Muscle of leg (tissue), 11 donors: ENCODE measurements around the gene ABCG1. TPM values are rescaled to one million over a fixed set of nuclear protein-coding genes. Genes with fewer than 3 reads are reported as not detected.

Experiments
- DNase-seq: peaks from one replicate; pipeline ENCODE4 v3.0.0; 2013
- H3K27ac ChIP-seq: one replicate; pipeline ENCODE4 v1.5.1; 2013; ENCODE audit warnings: mild to moderate bottlenecking, low read length, control low read depth
- H3K27me3 ChIP-seq: one replicate; pipeline ENCODE4 v1.6.1; 2013; ENCODE audit warnings: low read length; ENCODE audit not compliant: control insufficient read depth, insufficient read depth
- H3K36me3 ChIP-seq: one replicate; pipeline ENCODE4 v1.6.1; 2013; ENCODE audit warnings: low read length; ENCODE audit not compliant: control insufficient read depth, insufficient read depth
- H3K4me1 ChIP-seq: one replicate; pipeline ENCODE4 v1.6.1; 2013; ENCODE audit warnings: low read length; ENCODE audit not compliant: control insufficient read depth, insufficient read depth
- H3K4me3 ChIP-seq: one replicate; pipeline ENCODE4 v1.5.1; 2013; ENCODE audit warnings: low read length, control low read depth
- H3K9me3 ChIP-seq: replicated peaks from 2 replicates; pipeline ENCODE4 v1.6.1; 2013; ENCODE audit warnings: low read depth, low read length; ENCODE audit not compliant: control insufficient read depth
- WGBS: methylation state at CpG from one replicate; pipeline ENCODE4 v1.1.5; 2013; ENCODE audit warnings: missing lambda C conversion rate; ENCODE audit not compliant: insufficient coverage; 5-methylcytosine and 5-hydroxymethylcytosine counted together
- polyA plus RNA-seq, 8 donors: library from polyadenylated mRNA; unstranded; fragments of 120-200 nt; gene quantifications; one replicate each; pipeline versions ENCODE4 v1.2.1 to v1.2.3, GENCODE V29; 2013; ENCODE audit warnings: inconsistent platforms in 1 of 8, low replicate concordance in 1 of 8; ENCODE audit not compliant: insufficient read length in 8 of 8, insufficient read depth in 1 of 8
- total RNA-seq: library from RNA; stranded (reverse); fragments of 120-200 nt; gene quantifications from one replicate; pipeline ENCODE4 v1.2.4, GENCODE V29; 2013

The ABCG1 gene
- total and polyA plus RNA-seq, 9 donors = 4.9 to 9.1 (median 8.1) TPM

GRCh38 chr21:42233067-42233961 lies 14.4 kb downstream of the ABCG1 start:
- WGBS = 18% methylated on average over 9 of the region's 14 CpGs
- H3K4me1 ChIP-seq = peaks cover 77% of the 10 kb centered on the region
- no peaks in the 10 kb centered on the region for H3K9me3 ChIP-seq
- H3K27ac ChIP-seq = peak overlapping the region; percentile 90
- no peaks in the 10 kb centered on the region for H3K36me3 ChIP-seq
- DNase-seq = peak; percentile 77
- no peak overlapping the region for H3K4me3 ChIP-seq
- H3K27me3 ChIP-seq = no peaks in the 10 kb centered on the region

GRCh38 chr21:42234041-42234440 lies 15.1 kb downstream of the ABCG1 start:
- WGBS = 38% methylated on average over 4 of the region's 8 CpGs
- Histone ChIP-seq H3K36me3 (no peaks in the 10 kb centered on the region), H3K9me3 (no peaks in the 10 kb centered on the region), H3K4me1 (peaks cover 70% of the 10 kb centered on the region), H3K4me3 (peak overlapping the region; percentile 31), H3K27me3 (no peaks in the 10 kb centered on the region), H3K27ac (peak overlapping the region; percentile 90)
- no peak for DNase-seq

DNA sequence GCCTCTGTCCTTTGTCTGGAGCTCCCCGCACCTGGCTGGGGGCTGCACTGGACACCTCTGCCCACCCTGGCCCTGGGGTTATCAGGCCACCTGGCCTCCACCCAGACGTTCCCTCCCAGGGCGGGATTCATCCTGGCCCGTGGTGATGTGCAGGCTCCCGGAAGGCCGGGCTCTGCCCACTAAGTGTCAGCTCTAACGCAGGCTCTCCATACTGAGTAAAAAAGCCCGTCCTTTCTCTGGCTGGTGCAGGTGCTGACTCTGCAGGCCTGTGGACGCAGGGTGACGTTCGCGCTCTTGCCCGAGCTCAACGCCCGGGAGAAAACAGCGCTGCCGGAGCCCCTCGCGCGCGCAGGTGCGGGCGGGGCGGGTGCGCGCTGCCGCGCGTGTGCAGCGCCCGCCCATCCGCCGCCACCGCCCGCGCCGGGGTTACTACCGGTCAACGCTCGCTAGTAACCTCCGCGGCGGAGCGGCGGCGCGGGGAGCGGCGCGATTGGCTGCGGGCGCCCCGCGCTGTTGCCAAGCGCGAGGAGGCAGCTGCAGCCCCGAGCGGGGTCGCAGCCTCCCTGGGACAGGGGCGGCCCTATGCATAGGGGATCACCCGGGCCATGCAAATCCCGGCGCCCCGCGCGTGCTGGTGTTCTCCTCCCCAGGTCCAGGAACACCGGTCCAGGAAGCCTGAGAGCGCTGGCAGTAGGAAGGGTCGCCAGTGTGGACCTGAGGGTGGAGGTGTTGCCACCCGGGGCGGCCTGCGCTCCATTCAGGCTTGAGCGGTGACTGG lies 15.7 kb downstream of the ABCG1 start:
- peak overlapping the region; percentile 49 for H3K4me3 ChIP-seq
- H3K27me3 ChIP-seq = no peaks in the 10 kb centered on the region
- H3K27ac ChIP-seq = peak overlapping the region; percentile 90
- peaks cover 70% of the 10 kb centered on the region for H3K4me1 ChIP-seq
- peak; percentile 78 for DNase-seq
- no peaks in the 10 kb centered on the region for H3K9me3 ChIP-seq
- H3K36me3 ChIP-seq = no peaks in the 10 kb centered on the region
- 2% methylated on average over 73 of the region's 73 CpGs for WGBS

- Histone ChIP-seq H3K36me3 (no peaks in the 10 kb centered on the region), H3K4me3 (no peak overlapping the region), H3K9me3 (no peaks in the 10 kb centered on the region), H3K27ac (peak overlapping the region; percentile 52), H3K27me3 (no peaks in the 10 kb centered on the region), H3K4me1 (peaks cover 69% of the 10 kb centered on the region)
- no peak for DNase-seq
- 71% methylated on average over 6 of the region's 9 CpGs for WGBS
Observed at GRCh38 chr21:42235593-42235992, 16.7 kb downstream of the ABCG1 start.

DNA sequence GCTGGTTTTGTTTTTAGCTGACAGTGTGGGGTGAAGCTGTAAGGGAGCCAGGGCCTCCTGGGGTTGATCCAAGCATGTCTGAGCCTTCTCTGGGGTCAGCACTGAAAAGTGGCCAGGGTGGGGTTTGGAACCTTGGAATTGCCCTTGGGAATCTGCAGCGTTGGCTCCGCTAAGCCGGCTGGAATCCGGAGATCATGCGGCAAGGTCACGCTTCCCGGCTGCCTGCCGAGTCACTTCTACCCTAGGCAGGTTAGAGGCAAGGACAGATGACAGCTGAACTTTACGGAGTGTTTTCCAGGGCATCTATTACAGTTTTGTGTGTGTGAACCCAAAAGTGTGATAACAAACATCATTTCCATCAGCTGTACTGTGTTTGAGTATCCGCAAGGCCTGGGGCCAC lies 17.1 kb downstream of the ABCG1 start:
- Histone ChIP-seq H3K36me3 (no peaks in the 10 kb centered on the region), H3K4me3 (no peak overlapping the region), H3K9me3 (no peaks in the 10 kb centered on the region), H3K27ac (peak overlapping the region; percentile 52), H3K4me1 (peaks cover 64% of the 10 kb centered on the region), H3K27me3 (no peaks in the 10 kb centered on the region)
- WGBS = 70% methylated on average over 7 of the region's 10 CpGs
- DNase-seq = no peak

GRCh38 chr21:42236693-42237092 lies 17.8 kb downstream of the ABCG1 start:
- Histone ChIP-seq H3K4me1 (peaks cover 58% of the 10 kb centered on the region), H3K27me3 (no peaks in the 10 kb centered on the region), H3K4me3 (no peak overlapping the region), H3K27ac (peak overlapping the region; percentile 45), H3K9me3 (no peaks in the 10 kb centered on the region), H3K36me3 (no peaks in the 10 kb centered on the region)
- 73% methylated on average over 3 of the region's 3 CpGs for WGBS
- no peak for DNase-seq

DNA sequence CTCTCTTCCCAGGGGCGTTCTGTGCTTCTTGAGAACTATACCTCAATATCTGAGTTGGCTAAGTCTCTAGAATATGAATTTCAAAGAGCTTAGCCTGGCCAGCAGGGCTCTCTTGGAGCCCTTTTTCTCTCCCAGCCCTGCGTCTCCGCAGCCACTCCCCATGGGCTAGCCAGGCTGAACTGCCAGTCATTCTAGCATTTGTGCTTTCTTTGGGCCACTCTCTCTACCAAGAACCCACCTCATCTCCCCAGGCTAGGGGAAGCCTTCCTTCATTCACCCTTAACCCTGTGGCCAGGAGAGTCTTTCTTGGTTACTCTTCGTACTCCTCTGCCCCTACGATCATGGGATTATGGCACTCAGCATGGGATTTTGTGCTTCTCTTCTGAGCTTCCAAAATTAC lies 18.2 kb downstream of the ABCG1 start:
- H3K4me1 ChIP-seq = peaks cover 53% of the 10 kb centered on the region
- 91% methylated on average over 5 of the region's 5 CpGs for WGBS
- no peak overlapping the region for H3K27ac ChIP-seq

GRCh38 chr21:42237577-42237976 lies 18.6 kb downstream of the ABCG1 start:
- no peaks in the 10 kb centered on the region for H3K27me3 ChIP-seq
- no peak overlapping the region for H3K4me3 ChIP-seq
- no peaks in the 10 kb centered on the region for H3K9me3 ChIP-seq
- DNase-seq = no peak
- H3K4me1 ChIP-seq = peaks cover 49% of the 10 kb centered on the region
- 100% methylated on average over 1 of the region's 3 CpGs for WGBS
- no peak overlapping the region for H3K27ac ChIP-seq
- no peaks in the 10 kb centered on the region for H3K36me3 ChIP-seq

More for the DNA sequence above, 18.2 kb downstream of the ABCG1 start:
- H3K27me3 ChIP-seq = no peaks in the 10 kb centered on the region
- no peak overlapping the region for H3K4me3 ChIP-seq
- H3K36me3 ChIP-seq = no peaks in the 10 kb centered on the region
- DNase-seq = no peak
- no peaks in the 10 kb centered on the region for H3K9me3 ChIP-seq

- peaks cover 42% of the 10 kb centered on the region for H3K4me1 ChIP-seq
- no peak for DNase-seq
- WGBS = 90% methylated on average over 4 of the region's 12 CpGs
- H3K27ac ChIP-seq = no peak overlapping the region
- H3K9me3 ChIP-seq = no peaks in the 10 kb centered on the region
- no peak overlapping the region for H3K4me3 ChIP-seq
- H3K36me3 ChIP-seq = no peaks in the 10 kb centered on the region
- H3K27me3 ChIP-seq = no peaks in the 10 kb centered on the region
Observed at GRCh38 chr21:42238185-42238934, 19.4 kb downstream of the ABCG1 start.

DNA sequence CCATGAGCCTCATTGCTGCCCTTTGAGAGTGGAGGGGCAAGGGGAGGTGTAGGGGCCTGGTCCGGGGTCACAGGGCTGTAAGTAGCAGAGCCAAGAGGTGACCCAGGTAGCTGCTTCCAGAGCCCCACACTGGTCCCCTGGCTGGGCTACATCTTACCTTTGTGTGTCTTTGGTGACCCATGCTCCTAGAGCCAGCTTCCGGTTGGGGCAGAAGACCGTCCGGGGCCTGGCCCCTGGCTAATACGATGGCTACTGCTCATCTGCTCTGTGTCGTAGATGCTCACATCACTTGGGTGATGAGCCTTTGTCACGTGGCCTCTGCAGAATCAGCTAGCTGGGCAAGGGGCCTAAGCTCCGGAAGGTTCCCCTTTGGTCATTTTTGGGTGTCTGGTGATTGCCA lies 20.6 kb downstream of the ABCG1 start:
- no peaks in the 10 kb centered on the region for H3K27me3 ChIP-seq
- H3K27ac ChIP-seq = no peak overlapping the region
- peaks cover 30% of the 10 kb centered on the region for H3K4me1 ChIP-seq
- 91% methylated on average over 7 of the region's 8 CpGs for WGBS
- no peak for DNase-seq
- no peaks in the 10 kb centered on the region for H3K36me3 ChIP-seq
- H3K9me3 ChIP-seq = no peaks in the 10 kb centered on the region
- H3K4me3 ChIP-seq = no peak overlapping the region
